Fibroblast of skin of left biceps (primary cell): Measurements from ENCODE around the gene CAMK2A.
"Not testable (repeated sequence)": the region's sequence is repeated elsewhere in the genome, so short reads cannot be mapped to it uniquely, and the experiment has no call there.

Experiments
- DNase-seq, 2 experiments: peaks; one replicate each; pipeline ENCODE4 v3.0.0-alpha.2; 2013; ENCODE audit warnings: low read depth in 2 of 2

Gene CAMK2A

DNA sequence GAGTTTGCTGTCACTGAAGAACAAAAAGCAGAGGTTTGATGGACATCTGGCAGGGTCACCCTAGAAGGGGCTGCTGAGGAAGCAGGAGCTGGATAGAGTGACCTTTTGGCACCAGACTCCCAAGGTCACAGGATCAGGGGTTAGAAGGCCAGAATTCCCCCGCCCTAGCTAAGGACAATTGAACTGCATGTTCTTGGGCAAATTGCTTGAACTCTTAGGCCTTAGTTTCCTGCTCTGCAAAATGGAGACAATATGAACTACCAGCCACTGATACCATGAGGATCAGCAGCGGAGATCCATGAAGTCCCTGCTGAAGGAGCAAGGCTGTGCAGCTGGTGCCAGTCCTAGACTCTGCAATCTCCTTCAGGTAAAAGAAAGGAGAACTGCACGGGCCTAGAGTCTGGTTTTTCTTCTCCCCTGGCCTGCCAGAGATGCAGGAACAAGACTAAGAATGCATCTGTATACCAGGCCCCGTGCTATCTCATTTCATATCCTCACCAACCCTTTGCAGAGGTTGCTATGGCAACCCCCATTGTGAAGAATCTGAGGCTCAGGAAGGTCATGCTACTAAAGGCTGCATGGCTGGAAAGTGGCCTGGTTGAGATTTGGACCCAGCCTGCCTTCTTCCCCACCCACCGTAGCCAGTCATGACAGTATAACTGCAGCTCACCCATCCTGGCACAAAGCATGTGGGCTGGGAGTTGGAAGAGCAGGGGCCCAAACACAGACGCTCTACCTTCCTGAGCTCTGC is 33.7 kb downstream of the CAMK2A start:
- no peak for DNase-seq

DNA sequence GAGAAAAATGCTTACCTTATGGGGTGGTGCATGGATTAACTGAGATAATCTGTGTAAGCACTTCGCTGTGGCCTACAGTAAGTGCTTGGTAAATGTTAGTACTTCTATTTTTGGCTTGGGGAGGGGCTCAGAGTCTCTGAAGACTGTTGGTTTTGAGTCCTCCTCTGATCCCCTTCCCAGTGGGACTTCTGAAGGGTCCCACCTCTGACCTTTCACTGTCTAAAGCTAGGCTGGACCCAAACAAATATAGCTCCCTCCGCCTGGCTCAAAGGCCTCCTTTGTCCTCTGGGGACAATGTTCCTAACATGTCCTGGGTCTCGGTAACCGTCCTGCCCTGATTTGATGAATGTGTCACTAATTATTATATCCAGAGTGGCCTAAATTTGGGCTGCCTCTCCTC is 34.8 kb downstream of the CAMK2A start:
- DNase-seq, result no peak

DNA sequence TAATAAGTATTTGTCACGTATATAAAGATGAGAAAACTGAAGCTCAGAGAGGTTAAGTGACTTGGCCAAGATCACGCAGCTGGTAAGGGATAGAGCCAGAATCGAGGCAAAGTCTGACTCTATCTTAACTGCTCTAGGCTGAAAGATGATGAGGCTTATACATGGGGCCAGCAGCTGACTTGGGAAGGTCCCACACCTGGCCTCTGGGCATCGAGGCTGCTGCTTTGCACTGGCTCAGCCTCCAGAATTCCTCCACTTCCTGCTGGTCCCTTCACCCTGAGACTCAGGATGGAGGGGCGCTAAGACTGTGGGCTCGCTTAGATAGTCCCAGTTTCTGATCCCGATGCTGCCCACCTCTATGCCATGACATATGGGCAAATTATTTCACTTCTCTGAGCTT is 35.2 kb downstream of the CAMK2A start:
- no peak for DNase-seq

DNA sequence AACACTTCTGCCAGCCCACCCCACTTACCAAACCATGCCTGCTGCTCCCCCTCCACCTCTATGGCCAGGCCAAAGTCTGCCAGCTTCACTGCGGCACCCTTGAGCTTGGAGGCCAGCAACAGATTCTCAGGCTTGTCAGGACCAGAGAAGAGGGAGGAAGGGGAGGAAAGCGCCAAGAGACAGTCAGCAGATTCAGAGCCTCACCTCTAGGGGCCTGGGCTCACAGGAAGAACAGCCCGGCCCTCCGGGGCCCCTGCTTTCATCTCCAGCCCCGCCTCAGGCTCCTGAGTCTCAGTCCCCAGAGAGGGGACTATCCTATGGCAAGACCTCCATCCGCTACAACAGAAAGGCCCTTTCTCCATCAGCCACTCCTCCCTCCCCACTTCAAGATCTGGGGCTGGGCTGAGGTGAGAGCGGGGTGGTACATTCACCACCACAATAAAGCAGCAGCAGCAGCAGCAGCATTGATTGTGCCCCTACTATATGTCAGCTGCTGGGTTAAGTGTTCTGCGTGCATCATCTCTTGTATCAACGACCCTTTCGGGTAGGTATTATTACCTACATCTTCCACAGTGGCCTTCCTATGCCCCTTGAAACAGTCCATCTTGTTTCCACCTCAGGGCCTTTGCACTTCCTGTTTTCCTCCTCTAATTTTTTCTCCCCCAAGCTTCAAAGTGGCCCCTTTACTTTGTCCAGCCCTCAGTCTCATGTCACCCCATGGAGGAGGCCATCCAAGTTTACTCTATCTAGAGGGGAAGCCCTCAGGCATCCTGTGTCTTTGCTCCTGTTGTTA is 36.0 kb downstream of the CAMK2A start:
- no peak for DNase-seq

DNA sequence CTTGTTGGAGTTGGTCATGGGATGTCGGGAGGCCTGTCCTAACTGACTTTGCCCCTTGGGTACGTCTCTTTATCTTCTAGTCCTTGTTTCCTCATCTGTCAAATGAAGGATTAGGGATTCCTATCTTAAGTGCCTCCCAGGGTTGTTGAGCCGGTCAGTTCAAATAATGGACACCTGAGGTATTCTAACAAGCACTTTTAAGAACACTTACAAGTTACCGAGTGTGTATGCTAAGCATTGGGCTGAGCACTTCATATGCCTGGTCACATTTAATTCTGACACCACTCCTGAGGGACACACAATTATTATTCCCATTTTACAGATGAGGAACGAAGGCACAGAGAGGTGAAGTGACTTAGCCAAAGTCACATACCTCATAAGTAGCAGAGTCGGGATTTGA is 37.1 kb downstream of the CAMK2A start:
- no peak for DNase-seq

DNA sequence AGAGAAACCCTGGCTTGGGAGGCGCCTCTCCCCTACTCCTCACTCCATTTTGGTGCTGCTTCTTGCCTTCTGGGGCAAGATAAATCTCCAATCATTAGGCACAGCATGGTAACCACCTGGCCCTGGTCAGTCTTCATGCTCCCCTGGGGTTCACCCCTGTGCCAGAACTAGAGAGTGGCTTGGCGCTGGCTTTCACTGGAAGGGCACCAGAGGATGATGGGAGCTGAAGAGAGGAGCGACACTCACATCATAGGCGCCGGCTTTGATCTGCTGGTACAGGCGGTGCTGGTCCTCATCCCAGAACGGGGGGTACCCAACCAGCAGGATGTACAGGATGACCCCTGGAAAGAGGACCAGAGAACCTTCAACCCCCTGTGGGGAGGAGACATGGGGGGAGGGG is 38.1 kb downstream of the CAMK2A start:
- DNase-seq, result no peak

DNA sequence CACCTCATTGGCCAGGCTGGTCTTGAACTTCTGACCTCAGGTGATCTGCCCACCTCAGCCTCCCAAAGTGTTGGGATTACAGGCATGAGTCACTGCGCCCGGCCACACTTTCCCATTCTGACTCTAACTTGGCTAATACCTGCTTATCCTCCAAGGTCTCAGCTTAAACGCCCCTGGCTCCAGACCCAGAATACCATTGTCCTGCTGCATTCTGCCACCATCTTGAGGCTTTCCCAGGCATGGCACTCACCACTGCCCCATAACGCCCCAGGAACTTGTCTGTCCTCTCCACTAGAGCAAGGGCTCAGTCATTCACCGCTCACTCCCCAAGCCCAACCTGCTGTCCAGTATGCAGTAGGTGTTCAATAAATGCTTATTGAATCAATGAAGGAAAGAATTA is 39.8 kb downstream of the CAMK2A start:
- no peak for DNase-seq

DNA sequence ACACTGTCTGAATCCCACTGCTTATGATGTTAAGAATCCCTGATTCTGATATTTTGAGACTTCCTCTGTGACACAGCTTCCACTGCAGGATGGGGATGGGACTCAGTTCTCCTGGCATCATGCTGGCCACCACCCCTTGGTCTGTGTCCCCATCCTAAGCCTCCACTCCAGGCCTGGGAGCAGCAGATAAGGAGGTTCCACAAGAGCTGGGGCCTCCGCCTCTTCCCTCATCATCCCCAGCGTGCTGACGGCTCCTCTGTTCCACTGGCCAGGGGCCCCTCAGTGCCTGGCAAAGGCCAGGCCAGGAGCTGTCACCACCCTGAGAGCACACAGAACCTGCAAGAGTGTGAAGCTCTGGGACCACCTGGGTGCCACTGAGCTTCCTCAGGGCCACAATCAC is 40.6 kb downstream of the CAMK2A start:
- DNase-seq, result no peak

DNA sequence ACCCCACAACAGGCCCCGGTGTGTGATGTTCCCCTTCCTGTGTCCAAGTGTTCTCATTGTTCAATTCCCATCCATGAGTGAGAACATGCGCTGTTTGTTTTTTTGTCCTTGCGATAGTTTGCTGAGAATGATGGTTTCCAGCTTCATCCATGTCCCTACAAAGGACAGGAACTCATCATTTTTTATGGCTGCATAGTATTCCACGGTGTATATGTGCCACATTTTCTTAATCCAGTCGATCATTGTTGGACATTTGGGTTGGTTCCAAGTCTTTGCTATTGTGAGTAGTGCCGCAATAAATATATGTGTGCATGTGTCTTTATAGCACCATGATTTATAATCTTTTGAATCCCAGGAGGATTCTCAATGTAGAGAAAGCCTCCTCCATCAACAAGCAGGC is 41.1 kb downstream of the CAMK2A start:
- not testable (repeated sequence) for DNase-seq

DNA sequence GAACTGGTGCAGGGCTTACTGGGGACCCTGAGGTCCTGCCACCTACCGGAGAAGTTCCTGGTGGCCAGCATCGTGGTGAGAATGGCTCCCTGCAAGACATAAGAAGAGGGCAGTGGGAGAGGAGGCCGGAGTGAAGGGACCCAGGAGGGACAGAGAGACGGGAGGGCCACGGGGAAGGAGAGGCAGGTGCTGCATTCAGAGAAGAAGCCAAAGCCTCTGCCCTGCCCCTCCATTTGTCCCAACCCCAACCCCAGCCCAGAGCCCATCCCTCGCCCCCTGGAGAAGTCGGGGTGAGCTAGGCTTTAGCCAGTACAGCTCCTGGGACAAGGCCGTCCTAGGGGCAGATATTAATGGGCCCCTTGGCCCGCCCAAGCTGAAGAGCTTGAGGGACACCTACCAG is 41.8 kb downstream of the CAMK2A start:
- DNase-seq, result no peak

DNA sequence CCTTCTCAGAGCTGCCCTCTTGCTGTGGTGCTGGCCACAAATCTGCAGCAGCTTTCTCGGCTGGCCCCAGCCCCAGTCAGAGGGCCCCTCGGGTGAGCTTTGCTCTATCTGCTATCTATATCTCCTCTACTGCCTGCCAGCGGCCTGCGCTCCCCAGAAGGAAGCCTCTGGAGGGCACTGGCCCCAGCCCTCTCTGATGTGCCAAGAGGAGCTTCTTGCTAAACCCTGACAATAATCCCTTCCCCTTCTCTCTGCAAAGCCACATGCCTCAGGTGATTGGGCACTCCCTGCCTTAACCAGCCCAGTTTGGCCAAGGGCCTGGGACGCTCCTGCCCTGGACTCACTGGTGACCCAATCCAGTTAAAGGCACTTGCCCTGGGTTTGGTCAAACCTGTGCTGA is 42.7 kb downstream of the CAMK2A start:
- no peak for DNase-seq

DNA sequence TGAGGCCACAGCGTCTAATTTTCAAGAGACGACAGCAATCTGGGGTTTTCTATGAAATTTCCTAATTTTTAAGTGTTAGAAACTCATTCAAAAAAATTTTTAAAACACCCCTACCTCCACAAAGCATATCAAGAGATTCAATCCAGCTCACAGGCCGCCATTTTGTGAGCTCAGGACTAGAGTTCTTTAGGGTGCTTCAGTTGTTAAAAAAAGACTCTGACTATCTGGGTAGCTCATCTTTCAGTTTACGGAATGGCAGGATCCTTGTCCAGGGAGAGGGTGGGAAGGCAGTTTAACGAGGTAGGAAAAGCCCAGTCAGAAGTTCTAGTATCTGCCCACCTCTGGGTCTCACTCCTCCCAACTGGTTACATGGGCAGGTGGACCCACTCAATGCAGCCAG is 43.1 kb downstream of the CAMK2A start:
- DNase-seq, result no peak

DNA sequence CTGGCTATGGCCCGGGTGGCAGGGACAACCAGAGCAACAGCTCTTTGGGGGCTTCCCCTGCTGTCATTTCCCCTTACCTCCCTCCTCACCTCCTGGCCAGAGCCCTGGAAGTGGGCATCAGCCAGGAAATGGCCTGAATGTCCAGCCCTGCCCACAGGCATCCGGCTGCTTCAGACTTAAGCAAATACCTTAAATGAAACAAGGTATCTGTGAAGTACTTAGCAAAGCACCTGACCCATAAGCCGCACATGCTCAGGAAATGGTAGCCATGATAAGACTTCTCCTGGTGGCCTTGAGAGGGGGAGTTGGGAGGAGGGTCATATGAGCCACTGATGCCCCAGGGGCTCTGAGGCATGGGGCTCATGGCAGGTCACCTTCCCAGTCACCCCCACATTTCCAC is 43.8 kb downstream of the CAMK2A start:
- DNase-seq, result no peak

DNA sequence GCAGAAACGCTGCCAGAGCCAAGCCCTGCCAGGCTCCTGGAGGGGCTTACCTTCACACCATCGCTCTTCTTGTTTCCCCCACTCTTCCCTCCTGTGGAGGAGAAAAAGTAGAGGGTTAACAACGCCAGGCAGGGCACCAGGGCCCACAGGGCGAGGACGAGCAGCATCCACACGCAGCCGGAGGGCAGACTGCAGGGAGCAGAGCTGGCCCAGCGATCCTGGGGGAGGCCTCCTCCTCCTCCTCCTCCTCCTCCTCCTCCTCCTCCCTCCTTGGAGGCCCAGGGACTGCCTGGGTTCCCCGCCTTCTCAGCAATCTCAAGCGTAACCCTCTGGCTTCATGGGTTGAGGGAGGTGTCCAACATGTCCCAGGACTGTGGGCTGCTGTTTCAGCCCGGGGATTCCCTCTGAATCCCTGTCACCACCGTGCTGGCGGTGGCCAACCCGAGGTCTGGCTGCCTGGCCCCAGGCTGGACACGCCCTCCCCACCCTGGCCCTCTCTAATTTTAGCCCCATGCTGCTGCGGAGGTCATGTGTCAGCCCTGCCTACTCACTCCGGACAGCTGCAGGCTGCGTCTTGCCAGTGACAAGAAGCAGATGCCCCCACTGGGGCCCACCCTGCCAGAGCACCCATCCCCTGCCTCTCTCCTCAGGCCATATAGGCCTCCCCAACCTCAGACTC is 44.3 kb downstream of the CAMK2A start:
- DNase-seq, result no peak

DNA sequence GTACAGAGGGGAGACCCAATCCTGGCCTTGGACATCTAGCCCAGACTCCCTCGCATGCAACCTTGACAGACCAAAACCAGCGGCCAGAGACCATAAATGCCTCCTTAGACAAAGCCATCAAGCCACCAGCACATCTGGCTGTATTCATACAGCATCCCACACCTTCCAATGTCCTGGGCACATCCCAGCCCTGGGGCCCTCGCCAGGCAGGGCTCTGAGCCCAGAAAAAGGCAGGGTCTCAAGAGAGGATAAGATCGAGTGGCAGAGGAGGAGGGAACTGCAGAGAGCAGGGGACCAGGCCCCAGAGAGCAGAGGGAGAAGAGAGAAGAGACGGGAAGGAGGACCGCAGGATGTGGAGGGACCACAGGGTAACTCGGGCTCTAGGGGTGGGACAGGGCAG is 45.4 kb downstream of the CAMK2A start:
- DNase-seq, result no peak

DNA sequence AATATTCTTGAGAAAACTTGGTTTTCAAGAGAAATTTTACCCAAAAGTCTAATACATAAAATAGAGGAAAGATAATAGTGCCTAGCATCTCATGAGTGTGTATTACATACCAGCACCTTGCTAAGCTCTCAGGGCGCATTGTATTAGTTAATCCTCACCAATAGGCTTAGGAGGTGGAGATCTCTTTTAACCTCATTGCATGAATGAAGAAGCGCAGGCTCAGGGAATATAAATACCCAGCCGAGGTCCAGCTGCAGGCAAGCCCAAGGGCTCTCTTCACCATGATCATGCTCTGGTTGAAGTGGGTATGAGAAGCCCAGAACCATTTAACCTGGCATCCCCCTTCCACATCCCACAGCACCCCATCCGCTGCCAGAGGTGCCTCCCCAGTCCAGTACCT is 46.0 kb downstream of the CAMK2A start:
- DNase-seq, result no peak

DNA sequence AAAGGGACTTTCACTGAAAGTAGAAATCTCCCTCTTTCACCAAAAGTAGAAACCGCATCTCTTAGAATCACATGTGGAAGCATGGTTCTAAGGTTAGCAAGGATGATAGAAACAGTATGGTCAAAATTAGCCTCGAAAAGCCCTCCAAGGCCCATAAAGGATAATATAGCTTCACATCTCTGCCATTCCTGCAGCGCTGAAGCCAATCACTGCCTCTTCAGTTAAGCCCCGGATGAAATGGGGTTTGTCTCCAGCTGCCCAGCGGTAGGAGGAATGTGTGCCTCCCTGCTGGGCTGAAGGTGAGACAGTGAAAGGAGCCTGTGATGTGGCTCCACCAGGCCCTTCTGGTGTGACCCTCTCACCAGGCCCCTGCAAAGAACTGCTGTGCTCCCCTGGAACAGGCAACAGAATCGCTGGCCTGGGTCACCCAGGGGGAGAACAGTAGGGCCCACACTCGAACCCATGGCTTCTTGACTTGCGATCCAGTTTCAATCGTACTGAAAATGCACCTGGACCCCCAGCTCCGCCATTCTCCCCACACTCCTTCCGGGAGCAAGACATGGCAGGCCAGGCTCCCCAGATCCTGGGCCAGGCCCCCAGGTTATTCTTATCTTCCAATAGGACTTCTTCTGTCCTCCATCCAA is 47.2 kb downstream of the CAMK2A start:
- DNase-seq, result no peak

DNA sequence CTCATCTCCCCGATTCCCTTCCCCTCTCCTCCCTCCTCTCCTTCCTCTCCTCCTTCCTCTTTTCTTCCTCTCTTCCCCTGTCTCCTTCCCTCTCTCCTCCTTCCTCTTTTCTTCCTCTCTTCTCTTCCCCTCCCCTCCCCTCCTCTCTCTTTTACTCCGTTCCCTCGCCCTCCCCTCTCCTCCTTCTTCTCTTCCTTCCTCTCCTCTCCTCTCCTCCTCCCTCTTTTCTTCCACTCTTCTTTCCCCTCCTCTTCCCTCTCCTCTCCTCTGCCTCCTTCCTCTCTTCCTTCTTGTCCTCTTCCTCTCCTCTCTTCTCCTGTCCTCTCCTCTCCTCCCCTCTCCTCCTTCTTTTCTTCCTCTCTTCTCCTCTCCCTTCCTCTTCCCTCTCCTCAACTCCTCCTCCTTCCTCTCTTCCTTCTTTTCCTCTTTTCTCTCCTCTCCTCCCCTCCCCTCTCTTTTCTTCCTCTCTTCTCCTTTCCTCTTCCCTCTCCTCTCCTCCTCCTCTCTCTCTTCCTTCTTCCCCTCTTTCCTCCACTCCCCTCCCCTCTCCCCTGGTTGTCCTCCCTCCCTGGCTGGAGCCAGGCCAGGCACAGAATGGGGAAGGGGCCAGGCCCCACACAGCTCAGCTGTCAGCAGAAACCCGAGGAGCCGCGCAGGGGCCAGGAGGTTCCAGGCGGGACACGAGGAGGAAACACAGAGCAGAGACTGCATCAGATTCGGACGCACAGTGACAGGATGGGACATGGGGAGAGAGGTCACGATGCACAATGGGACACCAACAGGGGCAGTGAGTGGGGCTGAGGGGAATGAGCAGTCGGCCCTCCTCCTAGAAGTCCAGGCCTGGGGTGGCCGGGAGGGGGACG is 48.0 kb downstream of the CAMK2A start:
- DNase-seq, result no peak

DNA sequence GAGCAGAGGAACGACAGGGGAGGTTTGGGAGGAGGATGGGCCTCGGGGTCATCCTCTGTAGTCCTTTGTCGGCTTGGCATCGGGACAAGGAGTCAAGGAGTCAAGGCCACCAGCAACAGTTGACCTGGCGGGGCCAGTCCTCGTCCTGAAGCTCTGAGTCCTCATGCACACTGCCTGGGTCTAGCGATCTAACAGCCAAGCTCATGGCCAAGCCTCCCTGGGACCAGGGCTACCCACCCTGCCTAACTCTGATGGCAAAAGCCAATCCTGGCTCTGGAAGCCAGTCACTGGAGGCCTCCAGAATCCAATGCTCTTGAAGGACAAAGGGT is 49.8 kb downstream of the CAMK2A start:
- DNase-seq, result no peak

DNA sequence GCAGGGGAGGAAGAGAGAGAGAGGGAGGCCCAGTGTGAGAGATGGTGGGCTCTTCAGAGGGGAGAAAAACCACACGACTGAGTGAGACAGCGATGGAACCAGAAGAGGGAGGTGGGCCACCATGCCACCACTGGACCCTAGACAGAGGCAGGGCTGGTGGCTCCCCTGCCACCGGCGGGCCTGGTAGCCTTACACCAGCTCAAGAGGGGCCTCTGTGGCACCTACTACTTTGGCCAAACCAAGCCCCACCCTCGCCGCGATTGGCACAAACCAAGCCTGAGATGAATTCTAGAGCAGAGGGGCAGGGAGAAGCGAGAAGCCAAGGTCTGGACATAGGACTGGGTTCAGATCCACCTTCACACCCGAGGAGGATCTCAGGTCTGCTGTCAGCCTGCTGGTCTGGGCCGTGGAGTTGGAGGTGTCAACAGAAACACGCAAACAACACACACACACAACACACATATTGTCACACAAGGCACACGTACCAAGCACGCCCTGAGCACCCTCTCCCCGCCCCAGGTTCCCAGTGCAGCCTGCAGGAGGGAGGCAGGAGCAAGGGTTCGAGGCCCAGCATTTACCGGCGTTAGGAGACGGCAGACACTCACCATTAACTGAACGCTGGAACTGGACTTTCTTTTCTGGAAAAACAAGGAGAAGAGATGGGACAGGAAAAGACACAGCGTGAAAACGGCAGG is 50.3 kb downstream of the CAMK2A start:
- DNase-seq, result no peak

DNA sequence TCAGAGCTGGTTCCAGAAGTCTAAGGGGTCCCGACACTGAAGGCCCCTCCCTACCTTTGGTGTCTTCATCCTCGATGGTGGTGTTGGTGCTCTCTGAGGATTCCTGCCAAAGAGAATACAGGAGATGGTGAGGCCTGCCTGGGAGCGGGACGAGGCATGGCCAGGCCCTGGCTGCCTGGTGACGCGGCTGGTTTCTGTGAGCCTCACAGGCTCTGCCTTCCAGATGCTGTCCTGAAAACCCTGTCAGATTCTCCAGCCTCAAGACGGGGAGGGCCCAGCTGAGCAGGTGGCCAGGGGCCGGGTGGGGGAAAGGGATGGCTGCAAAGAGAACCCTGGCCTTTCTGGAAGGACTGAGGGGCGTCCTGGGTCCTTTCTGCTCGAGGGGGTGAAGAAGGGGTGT is 50.9 kb downstream of the CAMK2A start:
- no peak for DNase-seq
